GM18519 (cell line): Measurements from ENCODE around the gene WBP1L.
"Not testable (repeated sequence)": the region's sequence is repeated elsewhere in the genome, so short reads cannot be mapped to it uniquely, and the experiment has no call there.

Experiments used
- ATAC-seq: cut with Tn5 transposase; IDR thresholded peaks from one replicate; pipeline ENCODE4 v1.9.1; 2021; ENCODE audit warnings: mild to moderate bottlenecking, moderate library complexity; ENCODE audit not compliant: unreplicated experiment, low FRiP score

Gene WBP1L

DNA sequence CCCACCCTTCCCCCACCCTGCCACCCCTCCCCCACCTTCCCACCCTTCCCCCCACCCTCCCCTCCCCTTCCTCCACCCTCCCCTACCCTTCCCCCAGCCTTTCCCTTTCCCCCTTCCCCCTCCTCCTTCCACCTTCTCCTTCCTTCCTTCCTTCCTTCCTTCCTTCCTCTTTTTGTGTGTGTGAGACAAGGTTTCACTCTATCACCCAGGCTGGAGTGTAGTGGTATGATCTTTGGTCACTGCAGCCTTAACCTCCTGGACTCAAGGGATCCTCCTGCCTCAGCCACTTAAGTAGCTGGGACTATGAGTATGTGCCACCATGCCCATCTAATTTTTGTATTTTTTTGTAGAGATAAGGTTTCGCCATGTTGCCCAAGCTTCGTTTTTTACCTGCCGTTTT, 58.2 kb downstream of the WBP1L start:
- ATAC-seq, result no peak

DNA sequence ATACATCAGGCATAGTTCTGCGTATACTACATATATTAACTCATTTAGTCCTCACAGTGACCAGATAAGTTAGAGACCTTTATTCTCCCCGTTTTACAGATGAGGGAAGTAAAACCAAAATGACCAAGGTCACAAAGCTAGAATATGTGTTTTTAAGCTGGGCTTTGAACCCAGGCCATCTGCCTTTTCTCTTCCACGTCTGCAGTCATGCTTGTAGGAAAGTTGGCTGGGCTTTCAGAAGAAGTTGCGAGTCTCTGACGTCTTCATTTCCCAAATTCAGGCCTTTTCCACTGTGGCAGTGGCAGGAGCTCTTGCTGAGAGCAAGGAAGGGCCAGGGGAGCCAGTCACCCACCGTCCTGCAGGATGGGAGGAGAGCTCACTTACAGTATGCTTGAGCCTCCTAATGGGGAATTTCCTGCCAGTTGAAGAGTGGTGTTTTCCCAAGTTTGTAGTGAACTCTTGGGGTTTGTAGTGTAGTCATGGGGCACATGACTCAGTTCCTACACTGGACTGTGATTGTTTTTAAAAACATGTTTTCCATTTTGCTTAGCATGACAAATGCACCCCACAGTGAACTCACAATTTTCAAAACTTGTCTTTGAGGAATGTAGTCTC, 59.3 kb downstream of the WBP1L start:
- no peak for ATAC-seq

DNA sequence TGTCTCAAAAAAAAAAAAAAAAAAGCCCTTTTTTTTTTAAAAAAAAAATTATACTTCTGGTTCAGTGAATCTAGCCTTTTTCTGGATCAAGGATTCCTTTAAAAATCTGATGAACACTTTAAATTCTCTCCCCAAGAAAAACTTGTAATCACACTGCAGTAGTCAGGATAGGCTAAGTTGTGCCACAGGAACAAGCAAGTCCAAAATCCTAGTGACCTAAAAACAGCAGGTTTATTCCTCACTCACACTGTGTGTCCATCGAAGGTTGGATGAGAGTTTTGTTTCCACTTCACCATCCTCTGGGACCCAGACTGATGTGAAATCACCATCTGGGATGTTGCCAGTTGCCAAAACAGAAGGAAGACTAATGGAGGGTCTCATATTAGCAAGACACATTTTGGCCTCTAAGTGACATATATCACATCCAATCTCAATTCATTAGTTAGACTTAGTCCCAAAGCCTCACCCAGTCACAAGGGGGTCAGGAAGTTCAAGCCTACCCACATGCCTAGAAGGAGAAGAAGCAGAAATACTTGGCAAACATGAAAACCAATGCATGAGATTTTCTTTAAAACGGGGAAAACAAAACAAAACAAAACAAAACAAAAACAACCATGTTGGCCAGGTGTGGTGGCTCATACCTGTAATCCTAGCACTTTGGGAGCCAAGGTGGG, 60.8 kb downstream of the WBP1L start:
- no peak for ATAC-seq

DNA sequence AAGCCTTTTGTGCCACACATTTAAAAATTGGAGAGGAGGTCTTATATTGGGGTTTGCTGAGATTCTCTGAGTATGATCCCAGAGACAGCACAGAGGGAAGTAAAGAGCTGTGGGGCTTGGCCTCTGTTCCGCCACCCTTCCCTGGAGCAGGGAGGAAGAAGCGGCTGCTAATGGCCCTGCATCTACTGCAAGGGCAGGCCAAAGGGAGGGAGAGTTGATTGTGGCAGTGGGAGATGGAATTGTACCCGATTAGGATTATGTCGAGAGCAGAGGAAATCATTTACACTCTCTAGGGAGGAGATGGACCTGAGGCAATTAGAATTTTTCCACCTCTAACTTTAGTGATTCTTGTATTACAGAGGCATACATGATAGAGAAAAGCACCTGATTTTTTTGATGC, 64.6 kb downstream of the WBP1L start:
- no peak for ATAC-seq

DNA sequence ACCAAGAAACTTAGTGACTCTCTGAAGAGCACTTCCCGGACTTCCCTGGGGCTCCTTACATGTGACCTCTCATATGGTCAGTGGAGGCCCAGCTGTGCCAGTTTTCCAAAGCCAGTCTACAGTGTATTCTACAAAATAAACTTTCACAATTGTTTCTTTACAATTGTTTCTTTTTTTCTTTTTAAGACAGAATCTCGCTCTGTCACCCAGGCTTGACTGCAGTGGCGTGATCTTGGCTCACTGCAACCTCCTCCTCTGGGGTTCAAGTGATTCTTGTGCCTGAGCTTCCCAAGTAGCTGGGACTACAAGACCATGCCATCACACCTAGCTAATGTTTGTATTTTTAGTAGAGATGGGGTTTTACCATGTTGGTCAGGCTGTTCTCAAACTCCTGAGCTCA, 67.6 kb downstream of the WBP1L start:
- no peak for ATAC-seq

DNA sequence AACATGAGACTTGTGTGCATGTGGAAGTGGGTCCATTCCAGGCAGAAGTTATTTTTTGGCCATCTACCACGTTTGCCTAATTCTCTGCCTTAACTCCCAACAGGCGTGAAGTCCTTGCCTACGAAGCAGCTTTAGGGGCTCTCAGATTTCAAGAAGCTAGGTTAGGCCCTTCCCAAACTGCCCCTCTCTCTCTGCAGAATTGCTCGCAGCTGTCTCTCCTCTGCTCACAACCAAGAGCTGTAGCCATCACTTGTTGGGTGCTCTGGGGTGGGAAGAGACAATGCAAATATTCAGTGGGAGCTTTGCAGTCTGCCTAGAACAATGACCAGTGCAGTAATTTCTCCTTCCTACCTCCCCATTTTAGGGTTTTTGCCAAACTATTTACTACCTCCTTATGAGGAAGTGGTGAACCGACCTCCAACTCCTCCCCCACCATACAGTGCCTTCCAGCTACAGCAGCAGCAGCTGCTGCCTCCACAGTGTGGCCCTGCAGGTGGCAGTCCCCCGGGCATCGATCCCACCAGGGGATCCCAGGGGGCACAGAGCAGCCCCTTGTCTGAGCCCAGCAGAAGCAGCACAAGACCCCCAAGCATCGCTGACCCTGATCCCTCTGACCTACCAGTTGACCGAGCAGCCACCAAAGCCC, 68.6 kb downstream of the WBP1L start:
- no peak for ATAC-seq

DNA sequence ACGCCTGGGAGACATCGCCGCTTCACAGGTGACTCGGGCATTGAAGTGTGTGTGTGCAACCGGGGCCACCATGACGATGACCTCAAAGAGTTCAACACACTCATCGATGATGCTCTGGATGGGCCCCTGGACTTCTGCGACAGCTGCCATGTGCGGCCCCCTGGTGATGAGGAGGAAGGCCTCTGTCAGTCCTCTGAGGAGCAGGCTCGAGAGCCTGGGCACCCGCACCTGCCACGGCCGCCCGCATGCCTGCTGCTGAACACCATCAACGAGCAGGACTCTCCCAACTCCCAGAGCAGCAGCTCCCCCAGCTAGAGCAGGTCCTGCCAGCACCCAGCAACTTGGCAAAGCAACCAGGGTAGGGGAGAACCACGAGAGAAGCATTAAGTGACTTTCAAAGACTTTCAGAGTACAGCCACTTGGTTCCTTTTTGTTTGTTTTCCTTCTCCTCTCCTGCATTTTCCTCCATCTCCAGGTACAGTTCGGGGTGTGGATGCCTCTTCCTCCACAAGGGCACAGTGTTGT, 69.3 kb downstream of the WBP1L start:
- ATAC-seq, result no peak

DNA sequence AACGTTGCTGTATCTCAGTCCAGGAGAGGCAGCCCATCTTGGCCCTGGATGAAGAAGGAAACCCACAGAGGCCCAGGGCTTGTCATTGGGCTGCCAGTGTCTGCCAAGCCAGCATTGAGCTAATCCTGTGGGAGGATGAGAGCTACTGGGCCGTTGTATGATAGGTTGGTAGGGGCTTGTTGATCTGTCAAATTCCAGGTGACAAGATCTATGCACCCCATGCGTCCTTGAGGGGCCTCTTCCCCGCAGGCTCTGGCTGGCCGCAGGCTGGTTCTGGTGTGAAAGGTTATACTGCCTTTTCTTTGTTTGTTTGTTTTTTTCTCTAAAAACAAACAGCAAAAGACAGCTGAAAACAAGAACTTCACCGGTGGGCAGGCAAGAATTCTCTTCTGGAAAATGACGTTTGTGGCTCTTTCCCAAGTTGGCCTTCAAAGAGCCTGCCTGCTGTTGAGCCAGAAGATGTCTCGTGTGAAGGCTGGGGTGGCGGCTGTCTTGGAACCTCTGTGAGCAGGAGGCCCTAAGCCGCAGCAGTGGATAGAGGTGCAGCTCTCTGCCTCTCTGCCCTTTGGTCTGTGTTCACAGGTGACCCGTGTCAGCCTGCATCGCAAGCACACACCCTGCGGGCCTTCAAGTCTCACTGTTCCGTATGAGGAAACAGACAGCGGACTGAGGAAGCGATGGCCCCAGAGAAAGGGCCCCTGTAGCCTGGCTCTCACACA, 70.1 kb downstream of the WBP1L start:
- ATAC-seq, result no peak

DNA sequence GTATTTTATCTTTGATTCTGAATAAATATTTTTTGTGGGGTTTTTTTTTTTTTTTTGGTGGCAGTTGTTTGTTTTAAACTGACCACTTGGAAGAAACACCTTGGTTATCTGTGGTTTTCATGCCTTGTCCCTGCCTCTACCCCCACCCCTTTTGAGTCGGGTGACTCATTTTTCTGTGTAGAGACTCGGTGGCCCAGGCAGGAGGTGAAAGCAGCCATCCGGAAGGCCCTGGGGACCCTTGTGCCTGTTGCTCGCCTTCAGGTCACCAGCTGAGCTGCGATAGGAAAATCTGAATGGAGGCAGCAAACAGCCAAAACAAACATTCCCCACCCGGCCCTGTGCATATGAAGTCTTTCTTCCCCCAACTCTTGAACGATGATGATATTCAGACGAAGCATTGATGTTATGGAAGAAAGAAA, 70.7 kb downstream of the WBP1L start:
- no peak for ATAC-seq

DNA sequence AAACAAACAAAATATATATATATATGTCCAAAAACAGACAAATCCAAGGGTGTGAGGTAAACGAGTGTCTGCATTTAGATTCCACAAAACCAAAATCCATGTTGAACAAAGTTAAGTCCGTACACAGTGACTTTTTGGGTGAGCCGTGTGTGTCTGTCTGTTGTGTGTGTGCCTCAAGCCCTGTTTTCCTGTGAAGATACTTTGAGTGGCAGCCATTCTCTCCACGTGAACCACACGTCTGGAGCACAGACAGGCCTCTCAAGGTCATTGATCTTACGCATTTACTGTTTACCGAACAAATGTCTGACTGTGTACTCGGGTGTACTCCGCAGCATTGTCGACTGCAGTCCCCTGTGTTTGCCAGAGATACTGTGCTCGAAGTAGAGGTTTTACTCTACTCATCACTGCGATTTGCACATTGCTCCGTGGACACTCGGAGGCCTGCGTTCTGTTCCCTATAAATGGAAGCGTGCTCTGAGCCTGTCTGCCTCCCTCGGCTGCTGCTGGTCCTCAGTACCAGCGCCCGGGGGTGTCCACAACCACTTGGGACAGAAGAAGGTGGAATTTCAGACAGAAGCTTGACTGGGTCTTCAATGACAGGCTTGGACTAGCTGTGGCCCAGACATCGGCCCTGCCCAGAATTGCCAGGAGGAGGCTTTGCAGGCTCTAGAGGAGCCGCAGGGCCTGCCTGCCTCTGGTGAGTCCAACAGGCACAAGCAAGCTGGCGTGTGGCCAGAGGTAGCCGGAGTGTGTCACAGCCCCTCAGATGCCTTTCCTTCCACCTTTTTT, 71.3 kb downstream of the WBP1L start:
- no peak for ATAC-seq

DNA sequence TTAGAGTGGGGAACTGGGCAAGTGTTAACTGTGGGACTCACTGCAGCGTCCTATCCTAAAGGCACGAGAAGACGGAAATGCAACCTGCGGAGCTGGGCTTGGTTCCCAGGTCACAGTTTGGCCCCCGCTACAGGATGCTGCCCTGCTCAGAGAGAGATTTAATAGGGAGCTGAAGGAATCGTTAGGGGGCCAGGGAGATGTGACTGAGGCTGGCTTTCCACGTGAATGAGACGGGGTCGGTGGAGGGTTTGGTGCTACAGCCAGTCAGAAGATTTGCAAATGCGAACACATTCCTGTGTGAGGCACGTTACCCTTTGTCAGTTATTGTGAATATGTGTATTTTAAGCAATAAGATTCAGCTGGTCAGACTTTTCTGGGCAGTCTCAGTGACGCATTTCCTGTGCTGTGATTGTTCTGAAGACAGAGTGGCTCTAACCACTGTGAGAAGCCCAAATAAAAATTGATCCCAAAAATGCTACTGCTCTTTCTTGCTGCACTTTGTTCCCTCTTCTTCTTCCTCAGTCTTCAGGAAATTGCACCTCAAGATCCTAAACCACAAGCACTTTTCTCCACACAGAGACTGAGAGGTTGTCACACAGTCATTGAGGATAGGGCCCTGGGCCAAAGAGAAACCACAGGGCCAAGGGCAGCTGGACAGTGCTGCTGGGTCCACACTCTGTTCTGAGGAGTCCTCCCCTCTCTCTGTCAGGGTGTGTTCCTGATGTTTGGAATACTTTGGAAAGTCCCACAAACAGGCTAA, 72.2 kb downstream of the WBP1L start:
- ATAC-seq, result no peak

DNA sequence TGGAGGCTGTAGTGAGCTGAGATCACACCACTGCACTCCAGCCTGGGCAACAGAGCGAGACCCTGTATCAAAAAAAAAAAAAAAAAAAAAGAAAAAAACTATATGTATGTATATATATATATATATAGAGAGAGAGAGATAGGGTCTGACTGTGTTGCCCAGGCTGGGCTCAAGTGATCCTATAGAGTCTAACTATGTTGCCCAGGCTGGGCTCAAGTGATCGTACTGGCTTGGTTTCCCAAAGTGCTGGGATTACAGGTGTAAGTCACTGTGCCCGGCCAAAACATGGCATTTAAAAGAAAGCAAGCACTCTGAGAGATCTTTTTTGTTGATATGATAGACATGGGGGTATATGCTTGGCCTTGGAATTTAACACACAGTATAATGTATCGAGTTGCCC, 73.4 kb downstream of the WBP1L start:
- ATAC-seq, result no peak

DNA sequence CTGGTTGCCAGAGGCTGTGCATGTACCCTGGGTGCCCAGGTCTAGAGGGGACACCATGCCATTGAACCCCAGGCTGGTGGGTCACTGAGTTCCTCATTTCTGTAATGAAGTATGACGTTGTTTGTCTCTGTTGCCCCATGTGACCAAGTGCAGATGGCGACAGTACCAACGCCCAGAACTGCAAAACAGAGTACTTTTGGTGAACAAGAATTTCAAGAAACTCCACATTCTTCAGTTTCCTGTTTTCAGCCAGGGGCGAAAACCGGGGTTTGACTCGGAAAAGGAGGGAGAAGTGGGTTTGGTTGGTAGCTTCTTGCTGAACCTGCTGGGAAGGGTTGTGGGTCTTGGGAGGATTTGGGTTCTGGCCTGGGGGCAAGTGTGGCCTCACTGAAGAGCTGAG, 75.3 kb downstream of the WBP1L start:
- no peak for ATAC-seq

DNA sequence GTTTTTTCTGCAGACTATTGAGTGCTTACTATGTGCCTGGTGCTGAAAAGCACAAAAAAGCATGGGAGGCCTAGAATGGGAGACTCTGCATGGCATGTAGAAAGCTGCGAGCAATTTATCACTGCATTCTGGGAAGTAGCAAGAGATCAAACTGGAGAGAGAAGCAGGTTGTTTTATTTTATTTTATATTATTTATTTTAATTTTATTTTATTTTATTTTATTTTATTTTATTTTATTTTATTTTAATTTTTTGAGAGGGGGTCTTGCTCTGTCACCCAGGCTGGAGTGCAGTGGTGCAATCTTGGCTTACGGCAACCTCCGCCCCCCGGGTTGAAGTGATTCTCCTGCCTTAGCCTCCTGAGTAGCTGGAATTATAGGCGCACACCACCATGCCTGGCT, 76.3 kb downstream of the WBP1L start:
- ATAC-seq, result not testable (repeated sequence)

DNA sequence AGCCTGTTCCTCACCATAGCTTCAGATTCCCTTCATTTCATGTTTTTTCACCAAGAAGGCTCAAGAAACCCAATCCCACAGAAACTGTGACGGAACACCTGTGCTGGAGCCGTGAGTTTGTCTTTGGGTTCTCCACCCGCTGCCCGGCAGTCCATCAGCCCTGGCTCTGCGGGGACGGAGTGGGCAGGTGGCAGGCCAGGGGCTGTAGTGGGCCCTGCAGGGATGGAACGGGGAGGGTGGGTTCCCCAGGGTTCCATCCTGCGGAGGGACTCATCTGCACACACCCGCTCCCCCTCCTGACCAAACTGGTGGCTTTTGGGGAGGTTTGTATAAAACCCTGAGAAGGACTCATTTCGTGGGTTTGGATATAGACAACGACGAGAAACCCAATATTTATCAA, 78.5 kb downstream of the WBP1L start:
- no peak for ATAC-seq

DNA sequence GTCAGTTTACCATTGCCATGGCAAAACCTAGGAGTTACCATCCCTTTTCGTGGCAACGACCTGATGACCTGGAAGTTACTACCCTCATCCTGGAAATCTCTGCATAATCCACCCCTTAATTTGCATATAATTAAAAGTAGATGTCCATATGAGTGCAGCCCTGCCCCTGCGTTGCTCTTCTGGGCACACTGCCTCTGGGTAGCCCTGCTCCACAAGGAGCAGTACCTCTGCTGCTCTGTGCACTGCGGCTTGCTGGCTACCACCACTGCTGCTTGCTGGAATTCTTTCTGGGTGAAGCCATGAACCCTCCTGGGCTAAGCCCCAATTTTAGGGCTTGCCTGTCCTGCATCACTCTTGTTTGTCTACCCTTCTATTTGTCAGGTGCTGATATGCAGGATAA, 80.9 kb downstream of the WBP1L start:
- no peak for ATAC-seq

DNA sequence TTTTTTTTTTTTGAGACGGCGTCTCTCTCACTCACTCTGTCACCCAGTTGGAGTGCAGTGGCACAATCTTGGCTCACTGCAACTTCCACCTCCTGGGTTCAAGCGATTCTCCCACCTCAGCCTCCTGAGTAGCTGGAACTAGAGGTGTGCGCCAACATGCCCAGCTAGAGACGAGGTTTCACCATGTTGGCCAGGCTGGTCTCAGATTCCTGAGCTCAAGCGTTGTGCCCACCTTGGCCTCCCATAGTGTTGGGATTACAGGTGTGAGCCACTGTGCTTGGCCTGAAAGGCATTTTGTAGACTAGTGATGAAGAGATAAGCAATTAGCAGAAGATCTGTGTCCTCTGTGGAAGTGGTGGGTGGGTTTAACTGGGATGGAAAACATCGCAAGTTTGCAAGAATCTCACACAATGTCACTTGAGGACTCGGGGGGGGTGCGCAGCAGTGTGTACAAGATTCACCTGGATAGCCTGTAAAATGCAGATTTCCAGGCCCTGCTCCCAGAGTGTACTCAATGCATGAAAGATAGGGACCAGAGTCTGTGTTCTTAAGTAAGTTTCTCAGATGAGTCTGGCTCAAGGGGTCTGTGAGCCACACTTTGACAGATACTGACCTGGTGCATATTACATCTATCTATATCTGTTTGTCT, 82.5 kb downstream of the WBP1L start:
- ATAC-seq, result no peak

DNA sequence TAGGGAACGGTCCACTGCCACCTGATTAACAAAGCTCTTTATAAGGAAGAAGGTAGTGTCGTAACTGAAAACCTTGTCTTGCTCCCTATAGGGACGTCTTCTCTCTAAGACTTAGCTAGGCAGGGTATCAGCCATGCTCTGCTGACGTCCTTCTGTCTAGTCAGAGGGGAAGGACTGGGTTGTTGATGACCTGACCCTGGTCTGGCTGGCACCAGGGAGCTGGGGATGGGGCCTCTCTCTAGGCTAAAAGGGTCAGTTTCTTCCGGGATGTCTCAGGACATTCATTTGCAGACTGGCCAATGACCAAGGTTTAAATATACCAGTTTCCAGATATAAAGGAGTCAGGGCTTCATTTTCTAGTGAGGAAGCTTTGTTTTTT, 83.8 kb downstream of the WBP1L start:
- no peak for ATAC-seq

DNA sequence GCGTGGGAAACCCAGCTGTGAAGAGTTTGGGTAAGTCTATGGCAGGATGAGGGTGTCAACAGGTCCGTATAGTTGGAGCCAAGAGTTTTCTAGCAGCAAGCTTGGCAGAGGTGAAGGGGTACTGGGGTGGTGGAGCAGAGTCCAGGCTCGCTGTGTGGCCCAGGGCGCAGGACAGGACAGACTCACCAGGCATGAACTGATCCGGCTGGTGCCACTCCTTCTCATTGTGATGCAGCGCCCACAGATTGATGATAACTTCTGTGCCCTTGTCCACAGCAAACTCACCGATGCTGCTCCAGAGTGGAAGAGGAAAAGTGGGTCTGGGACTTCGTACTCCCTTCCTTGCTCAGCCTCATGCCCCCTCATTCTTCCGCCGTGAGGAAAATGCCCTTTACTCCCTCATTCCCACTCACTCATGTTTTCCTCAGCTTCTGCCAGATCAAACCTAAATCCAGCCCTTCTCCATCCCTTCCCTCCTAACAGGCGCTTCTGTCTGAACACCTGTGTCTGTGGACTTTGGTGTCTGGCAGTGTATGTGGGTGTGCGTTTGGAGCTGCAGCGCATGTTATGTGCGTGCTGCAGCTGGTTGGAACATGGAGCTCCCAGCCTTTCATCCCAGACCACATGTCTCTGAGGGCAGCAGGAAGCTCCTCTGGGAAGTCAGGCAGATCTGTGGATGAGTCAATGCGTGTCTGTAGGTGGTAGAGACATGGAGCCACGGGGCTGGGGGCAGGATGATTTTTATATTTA, 87.7 kb downstream of the WBP1L start:
- ATAC-seq, result no peak
